ENCODE measurements around the gene CACNA1B. TPM values are rescaled to one million over a fixed set of nuclear protein-coding genes. Genes with fewer than 3 reads are reported as not detected.

Gene CACNA1B
- total RNA-seq, 1 experiment from 2014 or later = 1.7 TPM

DNA sequence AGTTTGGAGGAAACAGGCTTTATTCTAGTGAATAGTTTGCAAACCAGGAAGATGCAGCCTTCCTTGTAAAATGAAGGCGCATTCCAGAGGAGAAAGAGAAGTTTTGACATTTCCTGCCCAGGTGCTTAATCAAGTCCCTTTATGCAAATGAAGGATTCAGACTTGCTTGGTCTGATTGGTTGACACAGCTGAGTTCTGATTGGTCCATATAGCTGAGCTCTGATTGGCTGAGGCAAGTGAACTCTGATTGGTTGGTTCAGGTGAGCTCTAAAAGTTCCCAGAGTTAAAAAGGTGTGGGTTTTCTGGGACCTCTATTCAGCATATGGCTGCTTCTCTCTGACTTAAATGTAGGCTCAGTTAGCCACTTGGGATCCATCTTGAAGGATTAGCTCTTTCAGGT, 151.0 kb downstream of the CACNA1B start (continued):
- no peak for TF ChIP-seq CTCF (IDR thresholded peaks at IDR 0.05 in 2 of 3, conservative IDR thresholded peaks at IDR 0.05 in 1 of 3; ENCODE audit: borderline replicate concordance in 1 of 3, insufficient read depth in 1 of 3, low read depth in 2 of 3, low read length in 2 of 3)
- TF ChIP-seq JUND (IDR thresholded peaks at IDR 0.05) = no peak
- TF ChIP-seq RAD21 (IDR thresholded peaks at IDR 0.05; ENCODE audit: low read depth) = no peak
- no peak for TF ChIP-seq ATF3 (IDR thresholded peaks at IDR 0.05)
- no peak for TF ChIP-seq TCF7L2 (IDR thresholded peaks at IDR 0.05; ENCODE audit: borderline replicate concordance, extremely low read depth, insufficient read depth, insufficient read length)

GRCh38 chr9:138031186-138031585, 153.6 kb downstream of the CACNA1B start:
- no peak overlapping the region for H3K9ac ChIP-seq (ENCODE audit: low read length)
- no TSS peak for BruUV-seq (replicated peaks)
- ChIA-PET CTCF (interaction anchor here (0.6 kb wide), 1 partner anchor 341 kb away, joined by 3 read pairs; no protein-coding TSS in a partner anchor), POLR2A (no interaction called here), RAD21 (ENCODE audit: low non-redundant PET in 1 of 2, low total read pairs in 2 of 2, uncharacterized antibody in 2 of 2, unreplicated experiment in 2 of 2) (no interaction called here)
- peaks cover 6% of the 10 kb centered on the region; the same call in 1 of the 2 replicates for H3K79me2 ChIP-seq (ENCODE audit: insufficient read depth, low read length)
- H3K4me1 ChIP-seq (ENCODE audit: control insufficient read depth in 1 of 2, insufficient read depth in 2 of 2, low read length in 2 of 2) = no peaks in the 10 kb centered on the region
- no peaks in the 10 kb centered on the region for H4K20me1 ChIP-seq (ENCODE audit: insufficient read depth)
- no peaks in the 10 kb centered on the region for H3K36me3 ChIP-seq (ENCODE audit: control insufficient read depth in 1 of 2, insufficient read depth in 2 of 2, low read length in 2 of 2)
- no peak overlapping the region for H3K27ac ChIP-seq (ENCODE audit: low read depth, low read length)
- no peak for ATAC-seq
- TF ChIP-seq POLR2A (IDR thresholded peaks at IDR 0.05; ENCODE audit: borderline replicate concordance, extremely low read depth, insufficient read depth, insufficient read length) = no peak
- TF ChIP-seq YY1 (IDR thresholded peaks at IDR 0.05; ENCODE audit: extremely low read depth, insufficient replicate concordance, low read depth, low read length) = no peak
- no peak for TF ChIP-seq EGR1 (IDR thresholded peaks at IDR 0.05; ENCODE audit: low read depth)
- TF ChIP-seq SIN3A (IDR thresholded peaks at IDR 0.05; ENCODE audit: low read depth) = no peak
- no peak for TF ChIP-seq TCF7L2 (IDR thresholded peaks at IDR 0.05; ENCODE audit: borderline replicate concordance, extremely low read depth, insufficient read depth, insufficient read length)
- TF ChIP-seq EZH2 (IDR thresholded peaks at IDR 0.05) = no peak
- no peak for TF ChIP-seq ELF1 (IDR thresholded peaks at IDR 0.05; ENCODE audit: borderline replicate concordance, low read depth)
- TF ChIP-seq ZFX (IDR thresholded peaks at IDR 0.05) = no peak
- no peaks in the 10 kb centered on the region for H3K9me2 ChIP-seq (ENCODE audit: insufficient read depth)
- intact Hi-C loops (cut with micrococcal nuclease) = no loop called here
- no peaks in the 10 kb centered on the region for H3K27me3 ChIP-seq (ENCODE audit: insufficient read depth, low read length)
- H3K4me3 ChIP-seq (replicated peaks in 1 of 2; ENCODE audit: low read depth in 1 of 2, low read length in 2 of 2) = no peak overlapping the region
- no peak overlapping the region for H3K4me2 ChIP-seq (ENCODE audit: low read length)
- DNase-seq (ENCODE audit: low read depth, low spot score) = no peak
- no peak overlapping the region for H2AFZ ChIP-seq (ENCODE audit: low read depth, low read length, poor library complexity, severe bottlenecking)
- no peaks in the 10 kb centered on the region for H3K9me3 ChIP-seq (ENCODE audit: control insufficient read depth in 1 of 2, insufficient read depth in 1 of 2, low read depth in 1 of 2, low read length in 2 of 2)
